CD4-positive, alpha-beta T cell treated with Interleukin-17A for 4 hours (primary cell): ENCODE measurements around the gene MYCL.
"Not testable (repeated sequence)": the region's sequence is repeated elsewhere in the genome, so short reads cannot be mapped to it uniquely, and the experiment has no call there.

Experiments
- DNase-seq: peaks from one replicate; pipeline ENCODE4 v3.0.0-alpha.2; 2020; ENCODE audit warnings: mixed read lengths

Gene MYCL

GRCh38 chr1:39917825-39918224, 16.1 kb upstream of the MYCL start:
- no peak for DNase-seq

DNA sequence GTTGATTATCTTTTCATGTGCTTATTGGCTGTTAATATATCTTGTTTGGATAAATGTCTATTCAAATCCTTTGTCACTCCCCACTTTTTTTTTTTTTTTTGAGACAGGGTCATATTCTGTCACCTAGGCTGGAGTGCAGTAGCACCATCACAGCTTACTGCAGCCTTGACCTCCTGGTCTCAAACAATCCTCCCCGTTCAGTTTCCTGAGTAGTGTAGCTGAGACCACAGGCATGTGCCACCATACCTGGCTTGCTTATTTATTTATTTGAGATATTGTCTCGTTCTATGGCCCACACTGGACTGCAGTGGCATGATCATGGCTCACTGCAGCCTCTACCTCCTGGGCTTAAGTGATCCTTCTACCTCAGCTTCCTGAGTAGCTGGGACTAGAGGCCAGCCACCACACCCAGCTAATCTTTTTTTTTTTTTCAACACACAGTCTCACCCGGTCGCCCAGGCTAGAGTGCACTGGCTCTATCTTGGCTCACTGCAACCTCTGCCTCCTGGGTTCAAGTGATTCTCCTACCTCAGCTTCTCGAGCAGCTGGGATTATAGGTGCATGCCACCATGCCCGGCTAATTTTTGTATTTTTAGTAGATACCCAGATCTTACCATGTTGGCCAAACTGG, 13.9 kb upstream of the MYCL start:
- DNase-seq: no peak

DNA sequence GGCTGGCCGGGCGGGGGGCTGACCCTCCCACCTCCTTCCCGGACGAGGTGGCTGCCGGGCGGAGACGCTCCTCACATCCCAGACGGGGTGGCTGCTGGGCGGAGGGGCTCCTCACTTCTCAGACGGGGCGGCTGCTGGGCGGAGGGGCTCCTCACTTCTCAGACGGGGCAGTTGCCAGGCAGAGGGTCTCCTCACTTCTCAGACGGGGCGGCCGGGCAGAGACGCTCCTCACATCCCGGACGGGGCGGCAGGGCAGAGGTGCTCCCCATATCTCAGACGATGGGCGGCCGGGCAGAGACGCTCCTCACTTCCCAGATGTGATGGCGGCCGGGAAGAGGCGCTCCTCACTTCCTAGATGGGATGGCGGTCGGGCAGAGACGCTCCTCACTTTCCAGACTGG, 11.4 kb upstream of the MYCL start:
- DNase-seq: not testable (repeated sequence)

DNA sequence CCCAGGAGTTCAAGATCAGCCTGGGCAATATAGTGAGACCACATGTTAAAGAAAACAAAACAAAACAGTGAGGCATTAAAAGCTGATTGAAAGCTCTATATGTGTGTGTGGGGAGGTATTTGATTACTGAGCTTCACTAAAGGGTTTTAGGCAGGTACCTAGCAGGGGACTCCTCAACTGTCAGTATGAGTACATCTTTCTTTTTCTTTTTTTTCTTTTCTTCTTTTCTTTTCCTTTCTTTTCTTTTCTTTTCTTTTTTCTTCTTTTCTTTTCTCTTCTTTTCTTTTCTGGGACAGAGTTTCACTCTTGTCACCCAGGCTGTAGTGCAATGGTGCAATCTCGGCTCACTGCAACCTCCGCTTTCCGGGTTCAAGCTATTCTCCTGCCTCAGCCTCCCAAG, 8.5 kb upstream of the MYCL start:
- no peak for DNase-seq

GRCh38 chr1:39908534-39908933, 6.8 kb upstream of the MYCL start:
- DNase-seq: no peak

DNA sequence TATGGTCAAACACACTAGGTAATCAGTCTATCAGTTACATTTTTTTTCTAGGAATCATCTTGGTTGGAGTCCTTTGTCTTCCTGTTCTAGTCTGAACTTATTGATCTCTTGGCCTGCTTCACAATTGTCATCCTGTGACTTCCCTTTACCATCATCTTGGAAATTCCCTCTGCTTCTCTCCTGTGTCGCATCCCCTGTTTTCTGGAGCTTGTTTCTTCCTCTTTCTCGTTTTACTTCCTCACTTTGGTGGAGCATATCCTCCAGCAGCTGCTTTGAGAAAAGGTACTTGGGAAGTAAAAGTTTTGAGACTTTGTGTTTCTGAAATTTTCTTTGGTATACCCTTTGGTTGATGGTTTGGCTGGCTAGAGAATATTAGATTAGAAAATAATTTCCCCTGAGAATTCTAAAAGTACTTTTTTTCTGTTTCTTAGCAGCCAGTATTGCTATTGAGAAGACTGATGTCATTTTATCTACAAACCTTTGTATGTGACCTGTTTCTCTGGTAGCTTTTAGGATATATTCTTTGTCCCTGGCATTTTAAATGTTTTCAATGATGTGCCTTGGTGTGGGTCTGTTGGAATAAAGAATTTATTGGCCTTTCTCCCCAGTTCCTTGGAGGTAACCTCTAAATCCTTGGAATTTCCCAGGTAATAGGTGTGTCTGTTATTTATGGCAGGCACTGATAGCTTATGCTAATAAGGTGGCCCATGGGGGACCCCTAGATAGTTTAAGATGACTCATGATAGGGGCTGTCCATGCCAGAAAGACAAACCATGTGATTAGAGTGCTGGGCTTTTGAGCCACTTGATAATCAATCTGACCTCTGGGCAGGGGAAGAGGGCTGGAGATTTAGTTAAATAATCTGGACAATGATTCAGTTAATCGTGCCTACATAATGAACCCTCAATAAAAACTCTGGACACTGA, 6.1 kb upstream of the MYCL start:
- no peak for DNase-seq

GRCh38 chr1:39905172-39905571, 3.5 kb upstream of the MYCL start:
- no peak for DNase-seq

DNA sequence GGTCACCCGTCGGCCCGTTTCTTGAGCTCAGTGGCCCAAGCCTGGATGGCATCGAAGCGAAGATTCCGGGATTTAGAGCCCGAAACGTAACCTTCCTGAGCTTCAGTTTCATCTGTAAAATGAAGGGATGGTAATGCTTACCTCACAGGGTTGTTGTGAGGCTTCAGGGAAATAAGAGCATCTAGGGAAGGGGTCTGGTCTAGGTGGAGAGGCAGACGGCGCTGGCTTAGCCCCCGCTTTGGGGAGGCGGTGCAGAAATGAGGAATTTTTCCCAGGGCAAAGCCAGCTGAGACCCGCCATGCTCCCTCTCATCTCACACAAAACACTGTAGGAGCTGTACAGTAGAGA, 717 bp upstream of the MYCL start:
- no peak for DNase-seq

- DNase-seq: no peak
Measured at GRCh38 chr1:39901464-39901713, 328 bp downstream of the MYCL start.

- DNase-seq: peak; percentile 11
Measured at GRCh38 chr1:39900662-39901463, 854 bp downstream of the MYCL start.

- no peak for DNase-seq
Measured at GRCh38 chr1:39899611-39900538, 1.8 kb downstream of the MYCL start.

- DNase-seq: no peak
Measured at GRCh38 chr1:39898648-39899603, 2.8 kb downstream of the MYCL start.

GRCh38 chr1:39898191-39898590, 3.5 kb downstream of the MYCL start:
- no peak for DNase-seq

DNA sequence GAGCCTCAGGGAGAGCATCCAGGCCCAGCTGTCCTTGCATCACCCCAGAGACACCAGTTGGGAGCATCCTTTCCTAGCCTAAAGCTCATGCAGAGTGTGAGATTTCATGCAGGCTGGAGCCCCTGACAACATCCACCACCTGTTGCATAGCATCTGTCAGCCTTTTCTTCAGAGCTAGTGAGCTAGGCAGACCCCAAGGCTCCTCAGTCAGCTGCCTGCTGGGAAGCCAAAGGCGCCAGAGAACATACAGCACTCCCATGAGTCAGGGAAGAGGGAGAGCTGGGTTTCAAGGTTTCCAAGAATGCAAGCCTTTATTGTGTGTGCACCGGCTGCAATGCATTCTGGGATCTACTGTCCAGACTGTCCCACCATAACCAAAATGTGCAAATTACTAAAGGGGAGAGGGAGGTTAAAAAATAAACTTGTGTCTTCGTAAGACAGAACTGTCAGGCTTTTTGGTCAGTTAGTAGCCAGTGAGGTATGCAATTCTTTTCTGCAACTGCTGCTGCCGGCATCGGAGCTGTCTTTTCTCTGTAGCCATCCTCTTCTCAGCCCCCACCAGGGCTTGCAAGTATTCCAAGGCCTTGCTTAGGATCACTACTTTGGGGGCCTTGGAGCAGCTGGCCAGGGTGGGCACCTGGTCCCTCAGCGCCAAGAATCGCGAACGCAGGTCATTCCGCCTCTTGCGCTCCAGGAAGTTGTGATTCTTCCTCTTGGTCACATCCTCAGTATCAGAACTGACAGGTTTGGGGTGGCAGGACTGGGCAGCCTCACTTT, 4.6 kb downstream of the MYCL start:
- no peak for DNase-seq

- DNase-seq: no peak
Measured at GRCh38 chr1:39895731-39896480, 5.8 kb downstream of the MYCL start.

DNA sequence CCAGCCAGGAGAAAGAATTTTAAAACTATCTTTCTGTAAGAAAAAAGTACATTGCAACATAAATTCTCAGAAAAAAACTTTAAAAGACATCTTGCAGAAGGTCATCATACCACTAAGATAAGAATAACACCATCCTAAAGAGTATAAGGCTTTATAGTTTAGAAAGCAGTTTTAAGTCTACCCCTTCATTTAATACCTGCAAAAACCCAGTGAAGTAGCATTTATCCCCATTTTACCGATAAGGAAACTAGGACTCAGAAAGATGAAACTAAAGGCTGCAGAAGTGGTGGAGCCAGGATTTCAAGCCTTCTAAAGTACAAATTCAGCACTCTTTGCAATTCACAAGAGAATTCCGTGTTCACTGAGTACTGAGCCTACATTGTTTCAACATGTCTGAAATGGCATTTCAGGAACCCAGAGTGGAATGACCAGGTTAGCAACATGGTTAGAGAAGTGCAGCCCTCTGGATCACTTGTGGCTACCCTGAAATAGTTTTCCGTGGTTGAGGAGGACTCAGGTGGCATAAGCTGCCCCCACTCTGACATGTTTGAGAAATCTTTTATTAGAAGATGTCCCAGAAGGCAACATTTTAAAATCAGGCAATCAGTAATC, 6.7 kb downstream of the MYCL start:
- DNase-seq: no peak

- DNase-seq: no peak
Measured at GRCh38 chr1:39892601-39893595, 8.8 kb downstream of the MYCL start.

DNA sequence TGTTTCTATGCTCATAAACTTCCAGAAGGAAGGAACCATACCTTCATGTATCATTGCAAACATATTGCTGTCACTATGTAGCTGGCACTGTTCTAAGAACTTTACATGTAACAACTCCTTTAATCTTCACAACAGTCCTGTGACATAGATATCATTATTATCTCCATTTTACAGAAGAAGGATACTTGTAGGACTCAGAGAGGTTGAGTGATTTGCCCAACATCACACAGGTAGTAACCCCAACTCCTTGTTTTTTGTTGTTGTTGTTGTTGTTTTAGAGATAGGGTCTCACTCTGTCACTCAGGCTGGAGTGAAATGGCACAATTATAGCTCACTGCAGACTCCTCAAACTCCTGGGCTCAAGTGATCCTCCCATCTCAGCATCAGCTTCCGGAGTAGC, 10.8 kb downstream of the MYCL start:
- DNase-seq: no peak
